Measurements from ENCODE around the gene KRTAP10-3. TPM values are rescaled to one million over a fixed set of nuclear protein-coding genes. Genes with fewer than 3 reads are reported as not detected.
A peak's percentile ranks its signal among the peaks of the same experiment; 100 is the strongest.
"Not testable (repeated sequence)": the region's sequence is repeated elsewhere in the genome, so short reads cannot be mapped to it uniquely, and the experiment has no call there.

KRTAP10-3 gene
- total RNA-seq, 1 donor from 2014 or later, result not detected

GRCh38 chr21:44564099-44564498 is 5.5 kb upstream of the KRTAP10-3 start:
- no peak overlapping the region for H3K27ac Mint-ChIP-seq (ENCODE audit: unreplicated experiment)
- TF ChIP-seq CTCF (conservative IDR thresholded peaks at IDR 0.05), result no peak
- no peak for DNase-seq (ENCODE audit: low read depth, low spot score)

GRCh38 chr21:44558329-44558675 is 293 bp downstream of the KRTAP10-3 start:
- not testable (repeated sequence) for H3K4me1 Mint-ChIP-seq

More at GRCh38 chr21:44564099-44564498, 5.5 kb upstream of the KRTAP10-3 start:
- Mint-ChIP-seq H3K9me3 (peaks cover 4% of the 10 kb centered on the region), H3K4me3 (no peak overlapping the region), H3K27me3 (ENCODE audit: low read depth) (peaks cover 14% of the 10 kb centered on the region), H3K36me3 (ENCODE audit: low read depth) (no peaks in the 10 kb centered on the region), H3K4me1 (no peaks in the 10 kb centered on the region)

GRCh38 chr21:44557491-44558328 is 885 bp downstream of the KRTAP10-3 start:
- Mint-ChIP-seq H3K4me3 (no peak overlapping the region), H3K36me3 (ENCODE audit: low read depth) (no peaks in the 10 kb centered on the region), H3K9me3 (peaks cover 4% of the 10 kb centered on the region), H3K27me3 (ENCODE audit: low read depth) (peaks cover 8% of the 10 kb centered on the region), H3K27ac (ENCODE audit: unreplicated experiment) (no peak overlapping the region), H3K4me1 (no peaks in the 10 kb centered on the region)
- DNase-seq (ENCODE audit: low read depth, low spot score), result no peak
- no peak for TF ChIP-seq CTCF (conservative IDR thresholded peaks at IDR 0.05)

More at GRCh38 chr21:44558329-44558675, 293 bp downstream of the KRTAP10-3 start:
- not testable (repeated sequence) for H3K4me3 Mint-ChIP-seq; H3K36me3 Mint-ChIP-seq (ENCODE audit: low read depth); H3K9me3 Mint-ChIP-seq; DNase-seq (ENCODE audit: low read depth, low spot score); H3K27ac Mint-ChIP-seq (ENCODE audit: unreplicated experiment); H3K27me3 Mint-ChIP-seq (ENCODE audit: low read depth)

- no peak for DNase-seq (ENCODE audit: low read depth, low spot score)
- no peaks in the 10 kb centered on the region for H3K36me3 Mint-ChIP-seq (ENCODE audit: low read depth)
- no peak overlapping the region for H3K4me3 Mint-ChIP-seq
- no peak overlapping the region for H3K27ac Mint-ChIP-seq (ENCODE audit: unreplicated experiment)
- peaks cover 4% of the 10 kb centered on the region for H3K9me3 Mint-ChIP-seq
- peaks cover 5% of the 10 kb centered on the region for H3K27me3 Mint-ChIP-seq (ENCODE audit: low read depth)
- no peaks in the 10 kb centered on the region for H3K4me1 Mint-ChIP-seq
- TF ChIP-seq CTCF (conservative IDR thresholded peaks at IDR 0.05), result no peak
Observed at GRCh38 chr21:44556879-44557278, 1.7 kb downstream of the KRTAP10-3 start.

- Mint-ChIP-seq H3K27ac (ENCODE audit: unreplicated experiment) (peak overlapping the region; percentile 57), H3K4me1 (peaks cover 4% of the 10 kb centered on the region), H3K36me3 (ENCODE audit: low read depth) (no peaks in the 10 kb centered on the region), H3K9me3 (no peaks in the 10 kb centered on the region), H3K4me3 (no peak overlapping the region), H3K27me3 (ENCODE audit: low read depth) (no peaks in the 10 kb centered on the region)
- TF ChIP-seq CTCF (conservative IDR thresholded peaks at IDR 0.05), result no peak
- DNase-seq (ENCODE audit: low read depth, low spot score), result no peak
Observed at GRCh38 chr21:44555200-44555875, 3.3 kb downstream of the KRTAP10-3 start.

- TF ChIP-seq CTCF (conservative IDR thresholded peaks at IDR 0.05), result no peak
- H3K9me3 Mint-ChIP-seq, result no peaks in the 10 kb centered on the region
- peaks cover 2% of the 10 kb centered on the region for H3K36me3 Mint-ChIP-seq (ENCODE audit: low read depth)
- no peaks in the 10 kb centered on the region for H3K27me3 Mint-ChIP-seq (ENCODE audit: low read depth)
- no peak overlapping the region for H3K27ac Mint-ChIP-seq (ENCODE audit: unreplicated experiment)
- peaks cover 21% of the 10 kb centered on the region for H3K4me1 Mint-ChIP-seq
- H3K4me3 Mint-ChIP-seq, result no peak overlapping the region
- no peak for DNase-seq (ENCODE audit: low read depth, low spot score)
Observed at GRCh38 chr21:44552681-44553080, 5.9 kb downstream of the KRTAP10-3 start.
